Neutrophil (primary cell): Measurements from ENCODE around the gene CDIP1.

Experiments used
- H3K27ac ChIP-seq: fragments of 200-600 bp; sonication (generic); 2 replicates; pipeline ENCODE4 v1.5.1; 2016; ENCODE audit warnings: mild to moderate bottlenecking, moderate library complexity
- H3K27me3 ChIP-seq: fragments of 200-600 bp; sonication (generic); 2 replicates; pipeline ENCODE4 v1.6.0; 2016; ENCODE audit warnings: mild to moderate bottlenecking
- H3K36me3 ChIP-seq: fragments of 200-600 bp; sonication (generic); 2 replicates; pipeline ENCODE4 v1.5.1; 2017
- H3K4me1 ChIP-seq, 2 experiments: fragments of 200-600 bp in 1 of 2; sonication (generic) in 1 of 2; 1 replicate in 1 of 2; 2 replicates in 1 of 2; pipeline versions ENCODE4 v1.5.1 to v1.6.1; 2013 to 2016; ENCODE audit warnings: low read depth in 1 of 2, low read length in 1 of 2, mild to moderate bottlenecking in 1 of 2, moderate library complexity in 1 of 2; ENCODE audit not compliant: control insufficient read depth in 1 of 2, insufficient read depth in 1 of 2
- H3K4me3 ChIP-seq, 2 experiments: fragments of 200-600 bp in 1 of 2; sonication (generic) in 1 of 2; 1 replicate in 1 of 2; 2 replicates in 1 of 2; pipeline ENCODE4 v1.5.1; 2013 to 2016; ENCODE audit warnings: low read depth in 1 of 2, low read length in 1 of 2, mild to moderate bottlenecking in 1 of 2, moderate library complexity in 1 of 2
- H3K9me3 ChIP-seq: fragments of 200-600 bp; sonication (generic); 2 replicates; pipeline ENCODE4 v1.5.1; 2016
- CTCF ChIP-seq: fragments of 200-600 bp; sonication (generic); IDR thresholded peaks from 2 replicates; pipeline ENCODE4 v1.5.1; 2016; ENCODE audit warnings: antibody characterized with exemption

The CDIP1 gene

GRCh38 chr16:4538350-4539235, at the start of gene CDIP1:
Gene CDIP1, minus strand, starts transcription at chr16:4538773. Its CDS starts 24,643 bp downstream, at chr16:4514130.
- Histone ChIP-seq H3K4me3 (peak within 1 kb of the TSS; percentile 68 to 81), H3K4me1 (peaks cover 6 to 16% of the 10 kb centered on the region in 2 experiments), H3K27me3 (peaks cover 48% of the 10 kb centered on the region), H3K36me3 (no peaks in the 10 kb centered on the region), H3K27ac (peak within 1 kb of the TSS; percentile 78), H3K9me3 (no peaks in the 10 kb centered on the region)
- TF ChIP-seq CTCF: no peak

GRCh38 chr16:4586291-4586690, 47.7 kb upstream of the CDIP1 start:
- TF ChIP-seq CTCF: no peak
- H3K27ac ChIP-seq: no peak overlapping the region
- peaks cover 4 to 5% of the 10 kb centered on the region in 2 experiments for H3K4me1 ChIP-seq
- peaks cover 16% of the 10 kb centered on the region for H3K27me3 ChIP-seq
- H3K9me3 ChIP-seq: no peaks in the 10 kb centered on the region
- H3K4me3 ChIP-seq: no peak overlapping the region
- no peaks in the 10 kb centered on the region for H3K36me3 ChIP-seq

- Histone ChIP-seq H3K27ac (no peak overlapping the region), H3K27me3 (peaks cover 16% of the 10 kb centered on the region), H3K9me3 (no peaks in the 10 kb centered on the region), H3K4me3 (no peak overlapping the region), H3K36me3 (no peaks in the 10 kb centered on the region), H3K4me1 (peaks cover 4 to 5% of the 10 kb centered on the region in 2 experiments)
- no peak for TF ChIP-seq CTCF
Observed at GRCh38 chr16:4583906-4584305, 45.3 kb upstream of the CDIP1 start.

- H3K4me3 ChIP-seq: no peak overlapping the region
- H3K9me3 ChIP-seq: no peaks in the 10 kb centered on the region
- H3K27ac ChIP-seq: no peak overlapping the region
- H3K36me3 ChIP-seq: no peaks in the 10 kb centered on the region
- H3K4me1 ChIP-seq: peaks cover 4 to 5% of the 10 kb centered on the region in 2 experiments
- H3K27me3 ChIP-seq: no peaks in the 10 kb centered on the region
- TF ChIP-seq CTCF: no peak
Observed at GRCh38 chr16:4580250-4580649, 41.7 kb upstream of the CDIP1 start.

GRCh38 chr16:4578961-4579530, 40.5 kb upstream of the CDIP1 start:
- H3K4me3 ChIP-seq: no peak overlapping the region
- H3K36me3 ChIP-seq: no peaks in the 10 kb centered on the region
- peaks cover 3 to 8% of the 10 kb centered on the region in 2 experiments for H3K4me1 ChIP-seq
- H3K27me3 ChIP-seq: no peaks in the 10 kb centered on the region
- no peaks in the 10 kb centered on the region for H3K9me3 ChIP-seq
- TF ChIP-seq CTCF: no peak
- no peak overlapping the region for H3K27ac ChIP-seq
